HepG2 (cell line): ENCODE data around the gene DNAJC5. TPM values are rescaled to one million over a fixed set of nuclear protein-coding genes. Genes with fewer than 3 reads are reported as not detected.

ENCODE experiments used
- FOSL1 ChIP-seq: sonication (generic); formaldehyde crosslinking; IDR thresholded peaks from 2 replicates; pipeline ENCODE4 v1.9.0; 2021; ENCODE audit warnings: missing genetic modification reagents, borderline replicate concordance
- KAT7 ChIP-seq: IDR thresholded peaks from 2 replicates; pipeline ENCODE4 v1.6.1; 2018; ENCODE audit warnings: borderline replicate concordance, missing compliant biosample characterization
- MIER3 ChIP-seq: IDR thresholded peaks from 2 replicates; pipeline ENCODE4 v1.6.1; 2016; ENCODE audit warnings: missing compliant biosample characterization, borderline replicate concordance
- MXI1 ChIP-seq: IDR thresholded peaks from 3 replicates; pipeline ENCODE4 v1.6.1; 2012; ENCODE audit warnings: low read depth, low read length, inconsistent platforms, borderline replicate concordance
- NR3C1 ChIP-seq: sonication (generic); formaldehyde crosslinking; IDR thresholded peaks from 2 replicates; pipeline ENCODE4 v1.4.0; 2020; ENCODE audit warnings: missing genetic modification reagents
- POLR2G ChIP-seq: fragments of 200-400 bp; formaldehyde crosslinking; IDR thresholded peaks from 2 replicates; pipeline ENCODE4 v1.6.1; 2018; ENCODE audit warnings: mild to moderate bottlenecking, low read depth, low read length, moderate library complexity
- REPIN1 ChIP-seq: sonication (generic); formaldehyde crosslinking; IDR thresholded peaks from 2 replicates; pipeline ENCODE4 v1.8.0; 2022; ENCODE audit warnings: missing genetic modification reagents, low read depth, mild to moderate bottlenecking, borderline replicate concordance
- REXO4 ChIP-seq: sonication (generic); formaldehyde crosslinking; IDR thresholded peaks from 2 replicates; pipeline ENCODE4 v1.8.0; 2022; ENCODE audit warnings: missing genetic modification reagents, mild to moderate bottlenecking, borderline replicate concordance
- TBX3 ChIP-seq: fragments of 450-650 bp; IDR thresholded peaks from 2 replicates; pipeline ENCODE4 v1.6.1; 2017; ENCODE audit warnings: antibody characterized with exemption, mild to moderate bottlenecking, inconsistent platforms, borderline replicate concordance
- THAP11 ChIP-seq: IDR thresholded peaks from 2 replicates; pipeline ENCODE4 v1.6.1; 2016; ENCODE audit warnings: missing biosample characterization, missing genetic modification reagents
- ZNF3 ChIP-seq: IDR thresholded peaks from 2 replicates; pipeline ENCODE4 v1.7.0; 2017; ENCODE audit warnings: inconsistent platforms
- ZNF335 ChIP-seq: sonication (generic); formaldehyde crosslinking; IDR thresholded peaks from 2 replicates; pipeline ENCODE4 v1.4.0; 2020; ENCODE audit warnings: missing genetic modification reagents
- ZNF550 ChIP-seq: sonication (generic); formaldehyde crosslinking; IDR thresholded peaks from 2 replicates; pipeline ENCODE4 v1.4.0; 2020; ENCODE audit warnings: mild to moderate bottlenecking, missing genetic modification reagents, borderline replicate concordance
- ZNF713 ChIP-seq: sonication (generic); formaldehyde crosslinking; IDR thresholded peaks from 2 replicates; pipeline ENCODE4 v1.4.0; 2020; ENCODE audit warnings: mild to moderate bottlenecking, missing genetic modification reagents
- polyA plus RNA-seq, 8 experiments: library from polyadenylated mRNA; depleted of rRNA in 3 of 8; stranded (reverse) in 7 of 8; unstranded in 1 of 8; fragments of >200 nt; fragmentation: Illumina TruSeq in 4 of 8; extraction: Trizol in 4 of 8; gene quantifications; 2 replicates each; pipeline versions ENCODE4 v1.2.1 to v1.2.3, GENCODE V29; 2011 to 2016; ENCODE audit warnings: low read depth in 4 of 8, missing spikeins in 1 of 8, mixed read lengths in 1 of 8; ENCODE audit not compliant: insufficient read depth in 1 of 8
- total RNA-seq, 5 experiments: library from RNA; depleted of rRNA; stranded (reverse); fragments of >200 nt; fragmentation: Illumina TruSeq; extraction: Trizol; gene quantifications; 2 replicates each; pipeline ENCODE4 v1.2.3, GENCODE V29; 2016; ENCODE audit warnings: low read depth in 1 of 5
- TF ChIP-seq, protein P1 (sequence below): sonication (generic); formaldehyde crosslinking; IDR thresholded peaks from 2 replicates; pipeline ENCODE4 v1.4.0; 2020; ENCODE audit warnings: missing genetic modification reagents
- TF ChIP-seq, protein P2 (sequence below): sonication (generic); formaldehyde crosslinking; IDR thresholded peaks from 2 replicates; pipeline ENCODE4 v1.4.0; 2020; ENCODE audit warnings: missing genetic modification reagents
- TF ChIP-seq, protein P3 (sequence below): IDR thresholded peaks from 2 replicates; pipeline ENCODE4 v1.4.0; 2020; ENCODE audit warnings: mild to moderate bottlenecking, missing genetic modification reagents
- TF ChIP-seq, protein P4 (sequence below): sonication (generic); formaldehyde crosslinking; IDR thresholded peaks from 2 replicates; pipeline ENCODE4 v1.4.0; 2020; ENCODE audit warnings: missing genetic modification reagents
- TF ChIP-seq, protein P5 (sequence below): IDR thresholded peaks from 2 replicates; pipeline ENCODE4 v1.6.1; 2016

DNAJC5 gene
- total and polyA plus RNA-seq, 2 of the 13 experiments (the other 11 are each of a cell fraction or from before 2014, with no cell fraction given): 42.8 to 64.5 TPM

DNA sequence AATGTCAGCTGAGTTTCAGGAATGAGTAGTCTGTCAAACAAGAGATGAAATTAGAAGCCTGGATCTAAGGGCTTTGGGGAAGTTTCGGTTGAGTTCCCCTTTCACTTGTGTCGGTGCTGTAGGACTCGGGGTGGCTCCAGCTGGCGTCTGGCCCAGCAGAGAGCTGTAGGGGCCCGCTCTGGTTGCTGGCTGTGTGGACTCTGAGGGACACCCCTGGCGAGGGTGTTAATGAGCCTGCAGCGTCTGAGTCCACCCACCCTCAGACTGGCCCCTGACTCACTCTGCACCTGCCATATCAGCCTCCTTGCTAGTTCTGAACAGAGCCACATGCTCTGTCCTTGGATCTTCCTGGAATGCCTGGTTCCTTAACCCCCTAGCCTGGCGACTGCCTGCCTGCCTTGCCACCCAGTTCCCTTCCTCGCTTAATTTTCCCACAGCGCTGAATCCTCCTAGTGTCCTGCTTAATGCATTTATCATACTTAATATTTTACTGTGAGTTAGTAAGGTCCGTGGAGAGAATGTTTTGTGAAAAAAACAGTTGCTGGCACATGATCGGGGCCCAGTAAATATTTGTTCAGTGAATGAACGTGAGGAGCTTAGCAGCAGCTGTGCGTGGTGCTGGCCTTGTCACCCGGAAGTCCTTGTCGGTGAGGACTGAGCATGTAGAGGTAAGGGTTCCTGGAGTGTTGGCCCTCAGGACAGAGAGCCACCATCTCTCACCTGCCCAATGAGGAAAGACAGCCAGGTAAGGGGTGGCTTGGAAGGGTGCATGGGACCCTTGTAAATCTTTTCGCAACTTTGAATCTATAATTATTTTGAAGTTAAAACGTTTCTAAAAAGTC lies 1.6 kb downstream of the DNAJC5 start (continued):
- TF ChIP-seq NR3C1 (CRISPR knock-in tag): no peak
- TF ChIP-seq ZNF550: 0 out of 2 replicates have a peak, but pooled peaks have one; percentile 85
- TF ChIP-seq THAP11 (CRISPR knock-in tag): peak; percentile 80
- TF ChIP-seq, protein P1, sequence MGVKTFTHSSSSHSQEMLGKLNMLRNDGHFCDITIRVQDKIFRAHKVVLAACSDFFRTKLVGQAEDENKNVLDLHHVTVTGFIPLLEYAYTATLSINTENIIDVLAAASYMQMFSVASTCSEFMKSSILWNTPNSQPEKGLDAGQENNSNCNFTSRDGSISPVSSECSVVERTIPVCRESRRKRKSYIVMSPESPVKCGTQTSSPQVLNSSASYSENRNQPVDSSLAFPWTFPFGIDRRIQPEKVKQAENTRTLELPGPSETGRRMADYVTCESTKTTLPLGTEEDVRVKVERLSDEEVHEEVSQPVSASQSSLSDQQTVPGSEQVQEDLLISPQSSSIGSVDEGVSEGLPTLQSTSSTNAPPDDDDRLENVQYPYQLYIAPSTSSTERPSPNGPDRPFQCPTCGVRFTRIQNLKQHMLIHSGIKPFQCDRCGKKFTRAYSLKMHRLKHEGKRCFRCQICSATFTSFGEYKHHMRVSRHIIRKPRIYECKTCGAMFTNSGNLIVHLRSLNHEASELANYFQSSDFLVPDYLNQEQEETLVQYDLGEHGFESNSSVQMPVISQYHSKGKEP: peak; percentile 41; the same call in 1 of the 2 replicates
- no peak for TF ChIP-seq REXO4 (CRISPR knock-in tag)
- no peak for TF ChIP-seq ZNF713 (CRISPR knock-in tag)
- peak; percentile 91 for TF ChIP-seq REPIN1 (CRISPR knock-in tag)
- TF ChIP-seq MIER3 (CRISPR knock-in tag): peak; percentile 59; the same call in 1 of the 2 replicates
- TF ChIP-seq FOSL1 (CRISPR knock-in tag): peak; percentile 58; the same call in 1 of the 2 replicates
- TF ChIP-seq, protein P2, sequence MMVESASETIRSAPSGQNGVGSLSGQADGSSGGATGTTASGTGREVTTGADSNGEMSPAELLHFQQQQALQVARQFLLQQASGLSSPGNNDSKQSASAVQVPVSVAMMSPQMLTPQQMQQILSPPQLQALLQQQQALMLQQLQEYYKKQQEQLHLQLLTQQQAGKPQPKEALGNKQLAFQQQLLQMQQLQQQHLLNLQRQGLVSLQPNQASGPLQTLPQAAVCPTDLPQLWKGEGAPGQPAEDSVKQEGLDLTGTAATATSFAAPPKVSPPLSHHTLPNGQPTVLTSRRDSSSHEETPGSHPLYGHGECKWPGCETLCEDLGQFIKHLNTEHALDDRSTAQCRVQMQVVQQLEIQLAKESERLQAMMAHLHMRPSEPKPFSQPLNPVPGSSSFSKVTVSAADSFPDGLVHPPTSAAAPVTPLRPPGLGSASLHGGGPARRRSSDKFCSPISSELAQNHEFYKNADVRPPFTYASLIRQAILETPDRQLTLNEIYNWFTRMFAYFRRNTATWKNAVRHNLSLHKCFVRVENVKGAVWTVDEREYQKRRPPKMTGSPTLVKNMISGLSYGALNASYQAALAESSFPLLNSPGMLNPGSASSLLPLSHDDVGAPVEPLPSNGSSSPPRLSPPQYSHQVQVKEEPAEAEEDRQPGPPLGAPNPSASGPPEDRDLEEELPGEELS (CRISPR knock-in tag): peak; percentile 91
- TF ChIP-seq ZNF3 (CRISPR knock-in tag): 0 out of 2 replicates have a peak, but pooled peaks have one; percentile 3
- TF ChIP-seq, protein P3, sequence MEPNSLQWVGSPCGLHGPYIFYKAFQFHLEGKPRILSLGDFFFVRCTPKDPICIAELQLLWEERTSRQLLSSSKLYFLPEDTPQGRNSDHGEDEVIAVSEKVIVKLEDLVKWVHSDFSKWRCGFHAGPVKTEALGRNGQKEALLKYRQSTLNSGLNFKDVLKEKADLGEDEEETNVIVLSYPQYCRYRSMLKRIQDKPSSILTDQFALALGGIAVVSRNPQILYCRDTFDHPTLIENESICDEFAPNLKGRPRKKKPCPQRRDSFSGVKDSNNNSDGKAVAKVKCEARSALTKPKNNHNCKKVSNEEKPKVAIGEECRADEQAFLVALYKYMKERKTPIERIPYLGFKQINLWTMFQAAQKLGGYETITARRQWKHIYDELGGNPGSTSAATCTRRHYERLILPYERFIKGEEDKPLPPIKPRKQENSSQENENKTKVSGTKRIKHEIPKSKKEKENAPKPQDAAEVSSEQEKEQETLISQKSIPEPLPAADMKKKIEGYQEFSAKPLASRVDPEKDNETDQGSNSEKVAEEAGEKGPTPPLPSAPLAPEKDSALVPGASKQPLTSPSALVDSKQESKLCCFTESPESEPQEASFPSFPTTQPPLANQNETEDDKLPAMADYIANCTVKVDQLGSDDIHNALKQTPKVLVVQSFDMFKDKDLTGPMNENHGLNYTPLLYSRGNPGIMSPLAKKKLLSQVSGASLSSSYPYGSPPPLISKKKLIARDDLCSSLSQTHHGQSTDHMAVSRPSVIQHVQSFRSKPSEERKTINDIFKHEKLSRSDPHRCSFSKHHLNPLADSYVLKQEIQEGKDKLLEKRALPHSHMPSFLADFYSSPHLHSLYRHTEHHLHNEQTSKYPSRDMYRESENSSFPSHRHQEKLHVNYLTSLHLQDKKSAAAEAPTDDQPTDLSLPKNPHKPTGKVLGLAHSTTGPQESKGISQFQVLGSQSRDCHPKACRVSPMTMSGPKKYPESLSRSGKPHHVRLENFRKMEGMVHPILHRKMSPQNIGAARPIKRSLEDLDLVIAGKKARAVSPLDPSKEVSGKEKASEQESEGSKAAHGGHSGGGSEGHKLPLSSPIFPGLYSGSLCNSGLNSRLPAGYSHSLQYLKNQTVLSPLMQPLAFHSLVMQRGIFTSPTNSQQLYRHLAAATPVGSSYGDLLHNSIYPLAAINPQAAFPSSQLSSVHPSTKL: peak; percentile 70; the same call in 1 of the 2 replicates
- peak; percentile 63 for TF ChIP-seq POLR2G
- TF ChIP-seq MXI1: peak; percentile 93
- TF ChIP-seq ZNF335 (CRISPR knock-in tag): peak; percentile 76
- TF ChIP-seq, protein P4, sequence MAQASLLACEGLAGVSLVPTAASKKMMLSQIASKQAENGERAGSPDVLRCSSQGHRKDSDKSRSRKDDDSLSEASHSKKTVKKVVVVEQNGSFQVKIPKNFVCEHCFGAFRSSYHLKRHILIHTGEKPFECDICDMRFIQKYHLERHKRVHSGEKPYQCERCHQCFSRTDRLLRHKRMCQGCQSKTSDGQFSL (CRISPR knock-in tag): 0 out of 2 replicates have a peak, but pooled peaks have one; percentile 31
- peak; percentile 84; the same call in 1 of the 2 replicates for TF ChIP-seq KAT7 (CRISPR knock-in tag)
- peak; percentile 83; the same call in 1 of the 2 replicates for TF ChIP-seq TBX3
- TF ChIP-seq, protein P5, sequence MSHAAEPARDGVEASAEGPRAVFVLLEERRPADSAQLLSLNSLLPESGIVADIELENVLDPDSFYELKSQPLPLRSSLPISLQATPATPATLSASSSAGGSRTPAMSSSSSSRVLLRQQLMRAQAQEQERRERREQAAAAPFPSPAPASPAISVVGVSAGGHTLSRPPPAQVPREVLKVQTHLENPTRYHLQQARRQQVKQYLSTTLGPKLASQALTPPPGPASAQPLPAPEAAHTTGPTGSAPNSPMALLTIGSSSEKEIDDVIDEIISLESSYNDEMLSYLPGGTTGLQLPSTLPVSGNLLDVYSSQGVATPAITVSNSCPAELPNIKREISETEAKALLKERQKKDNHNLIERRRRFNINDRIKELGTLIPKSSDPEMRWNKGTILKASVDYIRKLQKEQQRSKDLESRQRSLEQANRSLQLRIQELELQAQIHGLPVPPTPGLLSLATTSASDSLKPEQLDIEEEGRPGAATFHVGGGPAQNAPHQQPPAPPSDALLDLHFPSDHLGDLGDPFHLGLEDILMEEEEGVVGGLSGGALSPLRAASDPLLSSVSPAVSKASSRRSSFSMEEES (CRISPR knock-in tag): peak; percentile 88
